GM23338 (cell line): Measurements from ENCODE around the gene MRPL38. TPM values are rescaled to one million over a fixed set of nuclear protein-coding genes. Genes with fewer than 3 reads are reported as not detected.

ENCODE experiments used
- ATAC-seq: fragments of 200-7000 bp; cut with Tn5 transposase; 3 replicates; pipeline ENCODE4 v1.9.1; 2020
- DNase-seq: peaks from one replicate; pipeline ENCODE4 v3.0.0-alpha.2; 2015; ENCODE audit warnings: low spot score
- H2AFZ ChIP-seq: fragments of 200-600 bp; sonication (generic); 2 replicates; pipeline ENCODE4 v1.8.0; 2016; ENCODE audit warnings: antibody characterized with exemption, mild to moderate bottlenecking, moderate library complexity
- H3F3A ChIP-seq: fragments of 200-600 bp; sonication (generic); replicated peaks from 2 replicates; pipeline ENCODE4 v1.8.0; 2017; ENCODE audit warnings: antibody characterized with exemption, mixed run types, low read depth
- H3K27ac ChIP-seq: fragments of 200-600 bp; sonication (generic); 2 replicates; pipeline ENCODE4 v1.6.1; 2016; ENCODE audit warnings: low read depth
- H3K27me3 ChIP-seq: fragments of 200-600 bp; sonication (generic); 2 replicates; pipeline ENCODE4 v1.8.0; 2016; ENCODE audit warnings: mild to moderate bottlenecking, mixed run types, moderate library complexity; ENCODE audit not compliant: insufficient read depth
- H3K36me3 ChIP-seq: fragments of 200-600 bp; sonication (generic); 2 replicates; pipeline ENCODE4 v1.8.0; 2016; ENCODE audit warnings: mild to moderate bottlenecking; ENCODE audit not compliant: insufficient read depth
- H3K4me1 ChIP-seq: fragments of 200-600 bp; sonication (generic); 2 replicates; pipeline ENCODE4 v1.8.0; 2016; ENCODE audit warnings: mild to moderate bottlenecking, moderate library complexity; ENCODE audit not compliant: insufficient read depth
- H3K4me2 ChIP-seq: fragments of 200-600 bp; sonication (generic); 2 replicates; pipeline ENCODE4 v1.7.1; 2017; ENCODE audit warnings: mixed run types
- H3K4me3 ChIP-seq: fragments of 200-600 bp; sonication (generic); 2 replicates; pipeline ENCODE4 v1.6.1; 2016; ENCODE audit warnings: mixed run types
- H3K79me2 ChIP-seq: fragments of 200-600 bp; sonication (generic); replicated peaks from 2 replicates; pipeline ENCODE4 v1.8.0; 2017; ENCODE audit warnings: mild to moderate bottlenecking; ENCODE audit not compliant: insufficient read depth
- H3K9me2 ChIP-seq: fragments of 200-600 bp; sonication (generic); 2 replicates; pipeline ENCODE4 v1.8.0; 2017; ENCODE audit not compliant: insufficient read depth
- H4K20me1 ChIP-seq: fragments of 200-600 bp; sonication (generic); replicated peaks from 2 replicates; pipeline ENCODE4 v1.8.0; 2017; ENCODE audit warnings: mild to moderate bottlenecking; ENCODE audit not compliant: insufficient read depth
- H3K27ac Mint-ChIP-seq: 2 replicates; pipeline ENCODE4 v1.8.0; 2020; ENCODE audit warnings: inconsistent platforms, mild to moderate bottlenecking, moderate library complexity, mixed read lengths
- H3K27me3 Mint-ChIP-seq: 3 replicates; pipeline ENCODE4 v1.8.0; 2022; ENCODE audit warnings: low read depth, mild to moderate bottlenecking, moderate library complexity, mixed read lengths, inconsistent platforms; ENCODE audit not compliant: insufficient read depth, poor library complexity
- H3K36me3 Mint-ChIP-seq: 3 replicates; pipeline ENCODE4 v1.8.0; 2021; ENCODE audit warnings: low read depth, mild to moderate bottlenecking, inconsistent platforms, moderate library complexity, mixed read lengths
- H3K4me1 Mint-ChIP-seq: 3 replicates; pipeline ENCODE4 v1.8.0; 2020; ENCODE audit warnings: mild to moderate bottlenecking, inconsistent platforms, mixed read lengths
- H3K4me3 Mint-ChIP-seq: 3 replicates; pipeline ENCODE4 v1.8.0; 2021; ENCODE audit warnings: moderate library complexity, mild to moderate bottlenecking, inconsistent platforms, mixed read lengths
- H3K9me3 Mint-ChIP-seq: 3 replicates; pipeline ENCODE4 v1.8.0; 2020; ENCODE audit warnings: moderate library complexity, mild to moderate bottlenecking, inconsistent platforms, mixed read lengths
- CREB1 ChIP-seq: fragments of 250-450 bp; sonication (Bioruptor Pico); IDR thresholded peaks from 2 replicates; pipeline ENCODE4 v1.5.0; 2020; ENCODE audit warnings: low read depth, mild to moderate bottlenecking, moderate library complexity
- EZH2 ChIP-seq: fragments of 200-600 bp; sonication (generic); IDR thresholded peaks from one replicate; pipeline ENCODE4 v1.8.0; 2017; ENCODE audit warnings: antibody characterized with exemption, mild to moderate bottlenecking, low read depth; ENCODE audit not compliant: unreplicated experiment
- EZH2phosphoT487 ChIP-seq: fragments of 200-600 bp; sonication (generic); IDR thresholded peaks from one replicate; pipeline ENCODE4 v1.8.1; 2018; ENCODE audit warnings: antibody characterized with exemption; ENCODE audit not compliant: unreplicated experiment
- JUNB ChIP-seq: IDR thresholded peaks from one replicate; pipeline ENCODE4 v1.6.1; 2016; ENCODE audit warnings: antibody characterized with exemption; ENCODE audit not compliant: unreplicated experiment
- NANOG ChIP-seq: IDR thresholded peaks from 2 replicates; pipeline ENCODE4 v1.6.1; 2016; ENCODE audit warnings: antibody characterized with exemption, borderline replicate concordance
- POLR2AphosphoS5 ChIP-seq: IDR thresholded peaks from 2 replicates; pipeline ENCODE4 v1.6.1; 2016; ENCODE audit warnings: antibody characterized with exemption, low read depth
- REST ChIP-seq: IDR thresholded peaks from one replicate; pipeline ENCODE4 v1.6.1; 2018; ENCODE audit warnings: antibody characterized with exemption; ENCODE audit not compliant: unreplicated experiment
- STAT1 ChIP-seq: IDR thresholded peaks from one replicate; pipeline ENCODE4 v1.6.1; 2016; ENCODE audit warnings: antibody characterized with exemption; ENCODE audit not compliant: unreplicated experiment
- ZNF114 ChIP-seq: fragments of 250-450 bp; sonication (Bioruptor Pico); IDR thresholded peaks from 2 replicates; pipeline ENCODE4 v1.5.0; 2020; ENCODE audit warnings: mild to moderate bottlenecking, moderate library complexity
- ZNF331 ChIP-seq: fragments of 250-450 bp; sonication (Bioruptor Pico); IDR thresholded peaks from 2 replicates; pipeline ENCODE4 v1.5.0; 2020; ENCODE audit warnings: low read depth, mild to moderate bottlenecking, moderate library complexity
- polyA plus RNA-seq: library from polyadenylated mRNA; unstranded; fragments of >200 nt; fragmentation: Nextera tagmentation; extraction: Ambion mirVana; gene quantifications from 2 replicates; pipeline ENCODE4 v1.2.1, GENCODE V29; 2016
- total RNA-seq: library from RNA; depleted of rRNA; stranded (reverse); fragments of >200 nt; shearing (Covaris generic); gene quantifications from 2 replicates; pipeline ENCODE4 v1.2.3, GENCODE V29; 2014
- TF ChIP-seq, protein P1 (sequence below), 2 experiments: fragments of 200-600 bp in 1 of 2; sonication (generic) in 1 of 2; conservative IDR thresholded peaks; 2 replicates each; pipeline versions ENCODE4 v1.5.1 to v1.6.1; 2016 to 2017; ENCODE audit warnings: antibody characterized with exemption in 2 of 2, low read depth in 2 of 2, mild to moderate bottlenecking in 2 of 2, moderate library complexity in 1 of 2
- TF ChIP-seq, protein P2 (sequence below): fragments of 250-450 bp; sonication (Bioruptor Pico); IDR thresholded peaks from 2 replicates; pipeline ENCODE4 v1.5.0; 2020; ENCODE audit warnings: mild to moderate bottlenecking, moderate library complexity
- TF ChIP-seq, protein P3 (sequence below): IDR thresholded peaks from 2 replicates; pipeline ENCODE4 v1.6.1; 2016; ENCODE audit warnings: antibody characterized with exemption

MRPL38 gene
- total and polyA plus RNA-seq, 2 experiments from 2014 or later: 63.6 to 90.0 TPM

- 0 out of 2 replicates have a peak overlapping the region, but pooled peaks have one; percentile 27 for H3K27ac Mint-ChIP-seq
- TF ChIP-seq STAT1 (no peak), ZNF331 (CRISPR knock-in tag) (no peak), CREB1 (CRISPR knock-in tag) (no peak), REST (no peak), POLR2AphosphoS5 (no peak), EZH2 (no peak), JUNB (no peak), ZNF114 (CRISPR knock-in tag) (no peak), NANOG (no peak), EZH2phosphoT487 (no peak)
- TF ChIP-seq, protein P1, sequence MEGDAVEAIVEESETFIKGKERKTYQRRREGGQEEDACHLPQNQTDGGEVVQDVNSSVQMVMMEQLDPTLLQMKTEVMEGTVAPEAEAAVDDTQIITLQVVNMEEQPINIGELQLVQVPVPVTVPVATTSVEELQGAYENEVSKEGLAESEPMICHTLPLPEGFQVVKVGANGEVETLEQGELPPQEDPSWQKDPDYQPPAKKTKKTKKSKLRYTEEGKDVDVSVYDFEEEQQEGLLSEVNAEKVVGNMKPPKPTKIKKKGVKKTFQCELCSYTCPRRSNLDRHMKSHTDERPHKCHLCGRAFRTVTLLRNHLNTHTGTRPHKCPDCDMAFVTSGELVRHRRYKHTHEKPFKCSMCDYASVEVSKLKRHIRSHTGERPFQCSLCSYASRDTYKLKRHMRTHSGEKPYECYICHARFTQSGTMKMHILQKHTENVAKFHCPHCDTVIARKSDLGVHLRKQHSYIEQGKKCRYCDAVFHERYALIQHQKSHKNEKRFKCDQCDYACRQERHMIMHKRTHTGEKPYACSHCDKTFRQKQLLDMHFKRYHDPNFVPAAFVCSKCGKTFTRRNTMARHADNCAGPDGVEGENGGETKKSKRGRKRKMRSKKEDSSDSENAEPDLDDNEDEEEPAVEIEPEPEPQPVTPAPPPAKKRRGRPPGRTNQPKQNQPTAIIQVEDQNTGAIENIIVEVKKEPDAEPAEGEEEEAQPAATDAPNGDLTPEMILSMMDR (conservative IDR thresholded peaks at IDR 0.05; ENCODE audit: low read depth in 2 of 2): no peak
- TF ChIP-seq, protein P2, sequence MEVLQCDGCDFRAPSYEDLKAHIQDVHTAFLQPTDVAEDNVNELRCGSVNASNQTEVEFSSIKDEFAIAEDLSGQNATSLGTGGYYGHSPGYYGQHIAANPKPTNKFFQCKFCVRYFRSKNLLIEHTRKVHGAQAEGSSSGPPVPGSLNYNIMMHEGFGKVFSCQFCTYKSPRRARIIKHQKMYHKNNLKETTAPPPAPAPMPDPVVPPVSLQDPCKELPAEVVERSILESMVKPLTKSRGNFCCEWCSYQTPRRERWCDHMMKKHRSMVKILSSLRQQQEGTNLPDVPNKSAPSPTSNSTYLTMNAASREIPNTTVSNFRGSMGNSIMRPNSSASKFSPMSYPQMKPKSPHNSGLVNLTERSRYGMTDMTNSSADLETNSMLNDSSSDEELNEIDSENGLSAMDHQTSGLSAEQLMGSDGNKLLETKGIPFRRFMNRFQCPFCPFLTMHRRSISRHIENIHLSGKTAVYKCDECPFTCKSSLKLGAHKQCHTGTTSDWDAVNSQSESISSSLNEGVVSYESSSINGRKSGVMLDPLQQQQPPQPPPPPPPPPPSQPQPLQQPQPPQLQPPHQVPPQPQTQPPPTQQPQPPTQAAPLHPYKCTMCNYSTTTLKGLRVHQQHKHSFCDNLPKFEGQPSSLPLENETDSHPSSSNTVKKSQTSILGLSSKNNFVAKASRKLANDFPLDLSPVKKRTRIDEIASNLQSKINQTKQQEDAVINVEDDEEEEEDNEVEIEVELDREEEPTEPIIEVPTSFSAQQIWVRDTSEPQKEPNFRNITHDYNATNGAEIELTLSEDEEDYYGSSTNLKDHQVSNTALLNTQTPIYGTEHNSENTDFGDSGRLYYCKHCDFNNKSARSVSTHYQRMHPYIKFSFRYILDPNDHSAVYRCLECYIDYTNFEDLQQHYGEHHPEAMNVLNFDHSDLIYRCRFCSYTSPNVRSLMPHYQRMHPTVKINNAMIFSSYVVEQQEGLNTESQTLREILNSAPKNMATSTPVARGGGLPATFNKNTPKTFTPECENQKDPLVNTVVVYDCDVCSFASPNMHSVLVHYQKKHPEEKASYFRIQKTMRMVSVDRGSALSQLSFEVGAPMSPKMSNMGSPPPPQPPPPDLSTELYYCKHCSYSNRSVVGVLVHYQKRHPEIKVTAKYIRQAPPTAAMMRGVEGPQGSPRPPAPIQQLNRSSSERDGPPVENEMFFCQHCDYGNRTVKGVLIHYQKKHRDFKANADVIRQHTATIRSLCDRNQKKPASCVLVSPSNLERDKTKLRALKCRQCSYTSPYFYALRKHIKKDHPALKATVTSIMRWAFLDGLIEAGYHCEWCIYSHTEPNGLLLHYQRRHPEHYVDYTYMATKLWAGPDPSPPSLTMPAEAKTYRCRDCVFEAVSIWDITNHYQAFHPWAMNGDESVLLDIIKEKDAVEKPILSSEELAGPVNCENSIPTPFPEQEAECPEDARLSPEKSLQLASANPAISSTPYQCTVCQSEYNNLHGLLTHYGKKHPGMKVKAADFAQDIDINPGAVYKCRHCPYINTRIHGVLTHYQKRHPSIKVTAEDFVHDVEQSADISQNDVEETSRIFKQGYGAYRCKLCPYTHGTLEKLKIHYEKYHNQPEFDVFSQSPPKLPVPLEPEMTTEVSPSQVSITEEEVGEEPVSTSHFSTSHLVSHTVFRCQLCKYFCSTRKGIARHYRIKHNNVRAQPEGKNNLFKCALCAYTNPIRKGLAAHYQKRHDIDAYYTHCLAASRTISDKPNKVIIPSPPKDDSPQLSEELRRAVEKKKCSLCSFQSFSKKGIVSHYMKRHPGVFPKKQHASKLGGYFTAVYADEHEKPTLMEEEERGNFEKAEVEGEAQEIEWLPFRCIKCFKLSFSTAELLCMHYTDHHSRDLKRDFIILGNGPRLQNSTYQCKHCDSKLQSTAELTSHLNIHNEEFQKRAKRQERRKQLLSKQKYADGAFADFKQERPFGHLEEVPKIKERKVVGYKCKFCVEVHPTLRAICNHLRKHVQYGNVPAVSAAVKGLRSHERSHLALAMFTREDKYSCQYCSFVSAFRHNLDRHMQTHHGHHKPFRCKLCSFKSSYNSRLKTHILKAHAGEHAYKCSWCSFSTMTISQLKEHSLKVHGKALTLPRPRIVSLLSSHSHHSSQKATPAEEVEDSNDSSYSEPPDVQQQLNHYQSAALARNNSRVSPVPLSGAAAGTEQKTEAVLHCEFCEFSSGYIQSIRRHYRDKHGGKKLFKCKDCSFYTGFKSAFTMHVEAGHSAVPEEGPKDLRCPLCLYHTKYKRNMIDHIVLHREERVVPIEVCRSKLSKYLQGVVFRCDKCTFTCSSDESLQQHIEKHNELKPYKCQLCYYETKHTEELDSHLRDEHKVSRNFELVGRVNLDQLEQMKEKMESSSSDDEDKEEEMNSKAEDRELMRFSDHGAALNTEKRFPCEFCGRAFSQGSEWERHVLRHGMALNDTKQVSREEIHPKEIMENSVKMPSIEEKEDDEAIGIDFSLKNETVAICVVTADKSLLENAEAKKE (CRISPR knock-in tag): no peak
- TF ChIP-seq, protein P3, sequence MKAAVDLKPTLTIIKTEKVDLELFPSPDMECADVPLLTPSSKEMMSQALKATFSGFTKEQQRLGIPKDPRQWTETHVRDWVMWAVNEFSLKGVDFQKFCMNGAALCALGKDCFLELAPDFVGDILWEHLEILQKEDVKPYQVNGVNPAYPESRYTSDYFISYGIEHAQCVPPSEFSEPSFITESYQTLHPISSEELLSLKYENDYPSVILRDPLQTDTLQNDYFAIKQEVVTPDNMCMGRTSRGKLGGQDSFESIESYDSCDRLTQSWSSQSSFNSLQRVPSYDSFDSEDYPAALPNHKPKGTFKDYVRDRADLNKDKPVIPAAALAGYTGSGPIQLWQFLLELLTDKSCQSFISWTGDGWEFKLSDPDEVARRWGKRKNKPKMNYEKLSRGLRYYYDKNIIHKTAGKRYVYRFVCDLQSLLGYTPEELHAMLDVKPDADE: no peak
These were observed 5.2 kb upstream of the MRPL38 start for GRCh38 chr17:75909812-75910274.

More at GRCh38 chr17:75909812-75910274, 5.2 kb upstream of the MRPL38 start:
- Mint-ChIP-seq H3K4me3 (no peak overlapping the region), H3K4me1 (no peaks in the 10 kb centered on the region; the same call in 2 of the 3 replicates), H3K36me3 (peaks cover 2% of the 10 kb centered on the region; the same call in 2 of the 3 replicates), H3K9me3 (no peaks in the 10 kb centered on the region), H3K27me3 (peaks cover 8% of the 10 kb centered on the region)
- Histone ChIP-seq H3F3A (0 out of 2 replicates have a peak, but pooled peaks cover 6% of the 10 kb centered on the region), H3K27ac (no peak overlapping the region), H3K36me3 (no peaks in the 10 kb centered on the region), H2AFZ (no peak overlapping the region), H4K20me1 (no peaks in the 10 kb centered on the region), H3K9me2 (no peaks in the 10 kb centered on the region), H3K4me3 (no peak overlapping the region), H3K4me2 (no peak overlapping the region), H3K4me1 (no peaks in the 10 kb centered on the region; the same call in 1 of the 2 replicates), H3K27me3 (no peaks in the 10 kb centered on the region), H3K79me2 (no peaks in the 10 kb centered on the region)
- DNase-seq (no peak), ATAC-seq (no peak)
